T-helper 17 cell (primary cell): ENCODE measurements around the gene KIF3A. TPM values are rescaled to one million over a fixed set of nuclear protein-coding genes. Genes with fewer than 3 reads are reported as not detected.

Source experiments
- ATAC-seq: fragments of 150-1000 bp; cut with Tn5 transposase; 2 replicates; pipeline ENCODE4 v1.10.0; 2021; ENCODE audit warnings: mild to moderate bottlenecking, moderate library complexity
- DNase-seq, 3 donors: peaks; one replicate each; pipeline versions ENCODE4 v3.0.0 to v3.0.0-alpha.2; 2020 to 2021
- H3K9me3 ChIP-seq: one replicate; pipeline ENCODE4 v1.7.0; 2013; ENCODE audit warnings: low read length, mild to moderate bottlenecking; ENCODE audit not compliant: control insufficient read depth, poor library complexity, severe bottlenecking
- H3K27ac Mint-ChIP-seq: one replicate; pipeline ENCODE4 v1.8.0; 2022; ENCODE audit warnings: mild to moderate bottlenecking, moderate library complexity, mixed read lengths
- H3K27me3 Mint-ChIP-seq: one replicate; pipeline ENCODE4 v1.8.0; 2022; ENCODE audit warnings: mixed read lengths
- H3K36me3 Mint-ChIP-seq: one replicate; pipeline ENCODE4 v1.8.0; 2022; ENCODE audit warnings: low read depth, mixed read lengths
- H3K4me1 Mint-ChIP-seq: one replicate; pipeline ENCODE4 v1.8.0; 2022; ENCODE audit warnings: mild to moderate bottlenecking, mixed read lengths
- H3K4me3 Mint-ChIP-seq: one replicate; pipeline ENCODE4 v1.8.0; 2022; ENCODE audit warnings: mild to moderate bottlenecking, moderate library complexity, mixed read lengths
- total RNA-seq, 4 donors: library from RNA in 2 of 4; stranded (reverse) in 2 of 4; gene quantifications; one replicate each; pipeline ENCODE4 v1.2.3 and lab custom pipeline; 2022 to 2026

KIF3A gene
- total RNA-seq, 2 donors from 2014 or later, result 12.6 to 17.9 TPM

- Mint-ChIP-seq H3K27ac (no peak overlapping the region), H3K36me3 (peaks cover 5% of the 10 kb centered on the region), H3K27me3 (no peaks in the 10 kb centered on the region), H3K4me3 (no peak overlapping the region), H3K4me1 (peaks cover 4% of the 10 kb centered on the region)
- H3K9me3 ChIP-seq, result no peaks in the 10 kb centered on the region
- ATAC-seq (no peak), DNase-seq (no peak)
Observed at GRCh38 chr5:132766020-132766805, 28.9 kb upstream of the KIF3A start.

GRCh38 chr5:132765311-132766019, 28.1 kb upstream of the KIF3A start:
- H3K9me3 ChIP-seq, result no peaks in the 10 kb centered on the region
- Mint-ChIP-seq H3K36me3 (peaks cover 8% of the 10 kb centered on the region), H3K27ac (peak overlapping the region; percentile 54), H3K4me3 (no peak overlapping the region), H3K27me3 (no peaks in the 10 kb centered on the region), H3K4me1 (peaks cover 4% of the 10 kb centered on the region)
- ATAC-seq (no peak), DNase-seq (no peak)

- H3K4me1 Mint-ChIP-seq, result peaks cover 4% of the 10 kb centered on the region
- ATAC-seq (no peak), DNase-seq (no peak)
- H3K36me3 Mint-ChIP-seq, result peaks cover 8% of the 10 kb centered on the region
- H3K9me3 ChIP-seq, result no peaks in the 10 kb centered on the region
- peak overlapping the region; percentile 54 for H3K27ac Mint-ChIP-seq
- H3K27me3 Mint-ChIP-seq, result no peaks in the 10 kb centered on the region
- H3K4me3 Mint-ChIP-seq, result no peak overlapping the region
Observed at GRCh38 chr5:132764671-132765238, 27.4 kb upstream of the KIF3A start.

- Mint-ChIP-seq H3K36me3 (peaks cover 8% of the 10 kb centered on the region), H3K27me3 (no peaks in the 10 kb centered on the region)
- ATAC-seq, result no peak
Observed at GRCh38 chr5:132764051-132764450, 26.7 kb upstream of the KIF3A start.

DNA sequence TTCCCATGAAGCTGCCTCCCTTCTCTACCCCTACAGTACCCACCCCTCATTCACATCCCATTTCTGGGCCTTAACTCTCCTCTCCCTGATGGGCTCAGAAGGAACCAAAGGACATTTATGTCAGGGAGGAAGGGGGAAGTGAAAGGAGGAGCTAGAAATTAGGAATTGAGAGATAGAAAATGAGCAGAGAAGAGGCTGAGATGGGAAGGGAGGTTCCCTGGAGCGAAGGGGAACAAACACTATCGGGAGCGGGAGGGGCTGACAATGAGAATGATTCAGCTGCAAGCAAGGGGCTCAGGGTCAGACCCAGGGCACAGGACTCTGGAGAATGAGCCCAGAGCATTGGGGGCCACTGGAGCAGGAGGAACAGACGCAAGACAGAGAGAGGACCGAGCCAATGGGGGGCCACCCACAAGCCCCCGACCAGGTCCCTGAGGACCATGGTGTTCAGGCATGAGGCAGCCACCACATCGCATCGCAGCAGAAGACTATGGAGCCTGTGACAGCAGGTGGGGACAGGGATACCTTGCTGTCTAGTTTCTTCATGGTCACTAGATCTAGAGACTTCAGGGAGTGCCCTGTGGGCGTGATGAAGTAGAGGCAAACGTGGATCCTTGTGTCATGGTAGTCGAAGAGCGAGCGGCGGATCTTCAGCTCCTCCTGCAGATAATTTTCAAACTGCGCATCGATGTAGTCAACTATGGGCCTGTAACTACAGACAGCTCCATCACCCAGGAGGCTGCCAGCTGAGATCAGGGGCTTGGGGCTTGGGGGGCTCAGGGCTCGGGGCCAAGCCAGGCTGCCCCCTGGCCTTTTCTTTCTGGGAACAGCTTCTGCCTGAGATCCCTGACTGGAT, 26.1 kb upstream of the KIF3A start:
- Mint-ChIP-seq H3K4me3 (no peak overlapping the region), H3K36me3 (peaks cover 8% of the 10 kb centered on the region), H3K27me3 (no peaks in the 10 kb centered on the region), H3K4me1 (peaks cover 4% of the 10 kb centered on the region), H3K27ac (peak overlapping the region; percentile 37)
- ATAC-seq (no peak), DNase-seq (no peak)
- no peaks in the 10 kb centered on the region for H3K9me3 ChIP-seq

More at GRCh38 chr5:132764051-132764450, 26.7 kb upstream of the KIF3A start:
- no peaks in the 10 kb centered on the region for H3K9me3 ChIP-seq
- H3K4me3 Mint-ChIP-seq, result no peak overlapping the region
- H3K4me1 Mint-ChIP-seq, result peaks cover 4% of the 10 kb centered on the region
- DNase-seq, result no peak
- no peak overlapping the region for H3K27ac Mint-ChIP-seq

DNA sequence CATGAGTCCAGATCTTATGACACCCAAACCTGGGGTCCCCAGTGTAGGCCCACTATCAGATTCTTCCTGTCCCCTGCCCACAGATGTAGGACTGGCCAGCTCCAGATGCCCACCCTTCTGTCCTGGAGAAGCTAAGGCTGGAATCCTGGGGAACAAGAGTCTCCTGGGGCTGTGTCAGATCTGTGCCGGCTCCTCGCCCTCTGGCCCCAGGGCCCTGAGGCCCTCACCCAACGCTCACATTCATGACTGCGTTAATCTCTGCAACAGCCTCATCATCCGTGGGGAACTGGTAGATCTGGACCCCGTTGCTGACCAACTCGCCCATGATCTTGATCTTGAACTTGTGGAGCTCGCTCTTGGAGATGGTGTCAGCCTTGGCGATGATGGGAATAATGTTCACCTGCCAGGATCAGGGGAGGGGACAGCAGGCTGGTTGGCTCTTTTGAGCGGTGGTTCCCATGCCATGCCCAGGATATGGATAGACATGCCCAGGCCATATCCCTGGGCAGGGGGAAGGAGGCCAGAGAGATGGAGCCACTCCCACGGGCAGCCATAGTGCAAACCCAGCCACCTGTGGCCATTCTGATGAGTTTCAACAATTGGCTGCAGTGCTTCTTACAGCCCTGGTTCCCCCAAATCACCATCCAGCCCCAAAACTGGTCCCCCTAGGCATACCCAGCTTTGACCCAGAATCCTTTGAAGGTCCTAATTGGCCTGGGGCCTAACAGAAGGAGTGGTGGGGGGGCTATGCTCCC, 25.1 kb upstream of the KIF3A start:
- peaks cover 4% of the 10 kb centered on the region for H3K4me1 Mint-ChIP-seq
- peak overlapping the region; percentile 37 for H3K27ac Mint-ChIP-seq
- ATAC-seq (no peak), DNase-seq (no peak)
- H3K36me3 Mint-ChIP-seq, result peaks cover 8% of the 10 kb centered on the region
- H3K4me3 Mint-ChIP-seq, result no peak overlapping the region
- no peaks in the 10 kb centered on the region for H3K9me3 ChIP-seq
- no peaks in the 10 kb centered on the region for H3K27me3 Mint-ChIP-seq

- Mint-ChIP-seq H3K4me3 (no peak overlapping the region), H3K36me3 (peaks cover 8% of the 10 kb centered on the region), H3K27ac (no peak overlapping the region), H3K27me3 (no peaks in the 10 kb centered on the region), H3K4me1 (no peaks in the 10 kb centered on the region)
- no peaks in the 10 kb centered on the region for H3K9me3 ChIP-seq
- ATAC-seq (no peak), DNase-seq (no peak)
Observed at GRCh38 chr5:132761321-132762240, 24.2 kb upstream of the KIF3A start.

- no peaks in the 10 kb centered on the region for H3K9me3 ChIP-seq
- DNase-seq (no peak), ATAC-seq (no peak)
- Mint-ChIP-seq H3K27me3 (no peaks in the 10 kb centered on the region), H3K4me1 (no peaks in the 10 kb centered on the region), H3K36me3 (peaks cover 8% of the 10 kb centered on the region), H3K27ac (no peak overlapping the region), H3K4me3 (no peak overlapping the region)
Observed at GRCh38 chr5:132760601-132761317, 23.4 kb upstream of the KIF3A start.

DNA sequence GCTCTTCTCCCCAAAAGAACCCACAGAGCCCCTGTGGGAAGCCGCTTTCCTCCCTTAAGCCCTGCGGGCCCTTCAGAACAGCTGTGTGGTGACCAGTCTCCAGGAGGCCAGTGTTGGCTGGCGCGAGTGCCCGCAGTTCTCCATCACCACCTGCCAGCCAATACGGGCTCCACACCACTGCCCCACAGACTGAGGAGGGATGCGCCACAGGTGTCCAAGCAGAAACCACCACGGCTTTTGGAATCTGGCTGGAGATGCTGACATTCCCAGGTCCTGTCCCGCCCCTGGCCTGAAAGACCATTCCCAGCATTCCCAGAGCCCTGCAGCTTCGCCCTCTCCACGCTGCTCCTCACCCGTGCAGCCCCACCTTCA, 22.7 kb upstream of the KIF3A start:
- no peak for ATAC-seq
- no peaks in the 10 kb centered on the region for H3K27me3 Mint-ChIP-seq
- H3K36me3 Mint-ChIP-seq, result peaks cover 8% of the 10 kb centered on the region
- DNase-seq, result no peak
- H3K4me1 Mint-ChIP-seq, result no peaks in the 10 kb centered on the region
- no peaks in the 10 kb centered on the region for H3K9me3 ChIP-seq
- no peak overlapping the region for H3K4me3 Mint-ChIP-seq
- no peak overlapping the region for H3K27ac Mint-ChIP-seq

- Mint-ChIP-seq H3K36me3 (peaks cover 8% of the 10 kb centered on the region), H3K4me3 (no peak overlapping the region), H3K4me1 (peaks cover 2% of the 10 kb centered on the region), H3K27me3 (no peaks in the 10 kb centered on the region), H3K27ac (no peak overlapping the region)
- ATAC-seq (no peak), DNase-seq (no peak)
- no peaks in the 10 kb centered on the region for H3K9me3 ChIP-seq
Observed at GRCh38 chr5:132759114-132760048, 22.0 kb upstream of the KIF3A start.
